ENCODE measurements around the gene ABHD15.
A peak's percentile ranks its signal among the peaks of the same experiment; 100 is the strongest.

ABHD15 gene

DNA sequence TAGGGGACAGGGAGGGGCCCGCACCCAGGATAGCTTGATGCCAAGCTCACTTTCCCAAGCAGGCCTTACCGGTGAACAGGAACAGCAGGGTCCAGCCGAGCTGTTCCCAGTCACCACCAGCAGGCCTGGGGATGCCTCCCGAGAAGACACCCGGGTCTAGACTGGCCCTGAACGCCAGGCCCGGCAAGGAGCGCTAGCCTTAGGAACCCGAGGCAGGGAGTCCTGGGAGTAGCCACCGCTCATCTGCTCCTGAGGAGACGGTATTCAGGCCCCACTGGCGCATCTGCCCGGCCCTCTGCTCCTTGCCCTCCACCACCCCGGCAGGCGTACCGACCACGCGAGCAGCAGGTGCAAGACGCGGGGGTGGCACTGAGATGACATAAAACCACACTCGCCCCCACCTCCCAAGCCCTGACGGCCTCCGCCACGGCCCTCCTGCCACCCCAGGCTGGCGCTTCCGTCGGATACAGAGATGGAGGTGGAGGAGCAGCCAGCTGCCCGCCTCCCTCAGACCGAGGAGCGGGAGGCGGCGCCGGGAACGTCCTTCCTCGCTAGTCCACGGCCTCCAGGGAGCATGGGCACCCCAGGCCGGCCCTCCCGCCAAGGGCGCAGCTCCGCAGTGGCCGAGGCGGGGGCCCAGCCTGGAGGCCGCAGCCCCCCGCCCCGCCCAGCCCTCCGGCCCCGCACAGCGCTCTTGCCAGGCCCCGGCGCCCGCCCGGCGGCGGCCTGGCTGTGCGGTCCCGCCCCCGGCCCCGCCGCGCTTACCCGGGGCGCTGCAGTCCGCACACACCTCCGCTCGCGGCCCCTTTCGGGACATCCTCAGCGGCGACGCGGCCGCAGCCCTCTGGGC, 21.9 kb upstream of the ABHD15 start:
- Histone ChIP-seq H4K20me1 (ENCODE audit: control insufficient read depth, insufficient read depth, low read depth, low read length) (peaks cover 20% of the 10 kb centered on the region), H3K4me2 (ENCODE audit: low read length) (peak overlapping the region; percentile 83), H3F3A (ENCODE audit: control insufficient read depth, insufficient read depth) (peaks cover 13% of the 10 kb centered on the region), H3K27ac (ENCODE audit: low read depth, low read length) (peak overlapping the region; percentile 35), H3K4me3 (ENCODE audit: low read length) (peak overlapping the region; percentile 92), H3K79me2 (ENCODE audit: control insufficient read depth, low read length) (peaks cover 64% of the 10 kb centered on the region), H3K9me3 (ENCODE audit: control insufficient read depth, insufficient read depth, low read length) (no peaks in the 10 kb centered on the region), H3K36me3 (ENCODE audit: control insufficient read depth, low read length) (peaks cover 8% of the 10 kb centered on the region; the same call in 1 of the 2 replicates), H3K9me2 (replicated peaks; ENCODE audit: control insufficient read depth, low read length) (no peaks in the 10 kb centered on the region), H3K4me1 (ENCODE audit: control insufficient read depth, low read length) (peaks cover 78% of the 10 kb centered on the region), H3K27me3 (ENCODE audit: control insufficient read depth, low read length) (no peaks in the 10 kb centered on the region)
- TF ChIP-seq, protein P1, sequence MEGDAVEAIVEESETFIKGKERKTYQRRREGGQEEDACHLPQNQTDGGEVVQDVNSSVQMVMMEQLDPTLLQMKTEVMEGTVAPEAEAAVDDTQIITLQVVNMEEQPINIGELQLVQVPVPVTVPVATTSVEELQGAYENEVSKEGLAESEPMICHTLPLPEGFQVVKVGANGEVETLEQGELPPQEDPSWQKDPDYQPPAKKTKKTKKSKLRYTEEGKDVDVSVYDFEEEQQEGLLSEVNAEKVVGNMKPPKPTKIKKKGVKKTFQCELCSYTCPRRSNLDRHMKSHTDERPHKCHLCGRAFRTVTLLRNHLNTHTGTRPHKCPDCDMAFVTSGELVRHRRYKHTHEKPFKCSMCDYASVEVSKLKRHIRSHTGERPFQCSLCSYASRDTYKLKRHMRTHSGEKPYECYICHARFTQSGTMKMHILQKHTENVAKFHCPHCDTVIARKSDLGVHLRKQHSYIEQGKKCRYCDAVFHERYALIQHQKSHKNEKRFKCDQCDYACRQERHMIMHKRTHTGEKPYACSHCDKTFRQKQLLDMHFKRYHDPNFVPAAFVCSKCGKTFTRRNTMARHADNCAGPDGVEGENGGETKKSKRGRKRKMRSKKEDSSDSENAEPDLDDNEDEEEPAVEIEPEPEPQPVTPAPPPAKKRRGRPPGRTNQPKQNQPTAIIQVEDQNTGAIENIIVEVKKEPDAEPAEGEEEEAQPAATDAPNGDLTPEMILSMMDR (IDR thresholded peaks at IDR 0.05; ENCODE audit: low read depth, low read length, poor library complexity, severe bottlenecking): no peak
- TF ChIP-seq EZH2phosphoT487 (IDR thresholded peaks at IDR 0.05; ENCODE audit: borderline replicate concordance, low read length): no peak

GRCh38 chr17:29588017-29588561, 21.3 kb upstream of the ABHD15 start:
- H3K36me3 ChIP-seq (ENCODE audit: control insufficient read depth, low read length): peaks cover 15% of the 10 kb centered on the region
- H3K9me2 ChIP-seq (replicated peaks; ENCODE audit: control insufficient read depth, low read length): no peaks in the 10 kb centered on the region
- peak overlapping the region; percentile 35 for H3K27ac ChIP-seq (ENCODE audit: low read depth, low read length)
- peaks cover 67% of the 10 kb centered on the region for H3K79me2 ChIP-seq (ENCODE audit: control insufficient read depth, low read length)
- no peaks in the 10 kb centered on the region for H3K27me3 ChIP-seq (ENCODE audit: control insufficient read depth, low read length)
- H3K4me3 ChIP-seq (ENCODE audit: low read length): peak overlapping the region; percentile 92
- TF ChIP-seq, protein P1 (IDR thresholded peaks at IDR 0.05; ENCODE audit: low read depth, low read length, poor library complexity, severe bottlenecking): no peak
- TF ChIP-seq EZH2phosphoT487 (IDR thresholded peaks at IDR 0.05; ENCODE audit: borderline replicate concordance, low read length): no peak
- no peaks in the 10 kb centered on the region for H3K9me3 ChIP-seq (ENCODE audit: control insufficient read depth, insufficient read depth, low read length)
- H3F3A ChIP-seq (ENCODE audit: control insufficient read depth, insufficient read depth): peaks cover 13% of the 10 kb centered on the region
- H4K20me1 ChIP-seq (ENCODE audit: control insufficient read depth, insufficient read depth, low read depth, low read length): peaks cover 20% of the 10 kb centered on the region
- H3K4me2 ChIP-seq (ENCODE audit: low read length): peak overlapping the region; percentile 83
- H3K4me1 ChIP-seq (ENCODE audit: control insufficient read depth, low read length): peaks cover 77% of the 10 kb centered on the region

DNA sequence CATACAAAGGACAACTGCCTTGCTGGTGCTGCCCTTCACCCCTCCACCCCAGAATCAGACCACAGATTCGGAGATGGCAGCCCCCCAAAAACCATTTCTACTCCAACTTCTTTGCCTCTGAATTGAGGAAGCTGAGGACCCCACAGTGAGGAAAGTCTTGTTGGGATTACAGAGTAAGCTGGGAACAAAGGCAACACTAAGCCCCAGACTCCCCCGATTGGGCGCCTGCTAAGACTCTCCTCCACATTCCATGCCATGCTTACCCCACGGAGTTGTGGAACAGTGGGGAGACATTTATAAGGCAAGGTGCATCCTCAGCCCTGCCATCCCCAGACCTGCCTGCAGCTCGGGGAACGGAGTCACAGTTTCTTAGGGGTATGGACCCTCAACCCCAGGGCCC, 20.8 kb upstream of the ABHD15 start:
- Histone ChIP-seq H3K36me3 (ENCODE audit: control insufficient read depth, low read length) (peaks cover 20% of the 10 kb centered on the region), H3K9me2 (replicated peaks; ENCODE audit: control insufficient read depth, low read length) (no peaks in the 10 kb centered on the region), H3K27me3 (ENCODE audit: control insufficient read depth, low read length) (no peaks in the 10 kb centered on the region), H4K20me1 (ENCODE audit: control insufficient read depth, insufficient read depth, low read depth, low read length) (peaks cover 20% of the 10 kb centered on the region), H3K4me2 (ENCODE audit: low read length) (peak overlapping the region; percentile 83), H3K4me3 (ENCODE audit: low read length) (peak overlapping the region; percentile 92), H3K4me1 (ENCODE audit: control insufficient read depth, low read length) (peaks cover 74% of the 10 kb centered on the region), H3F3A (ENCODE audit: control insufficient read depth, insufficient read depth) (peaks cover 13% of the 10 kb centered on the region), H3K9me3 (ENCODE audit: control insufficient read depth, insufficient read depth, low read length) (no peaks in the 10 kb centered on the region), H3K27ac (ENCODE audit: low read depth, low read length) (no peak overlapping the region), H3K79me2 (ENCODE audit: control insufficient read depth, low read length) (peaks cover 72% of the 10 kb centered on the region)
- TF ChIP-seq, protein P1 (IDR thresholded peaks at IDR 0.05; ENCODE audit: low read depth, low read length, poor library complexity, severe bottlenecking): no peak
- no peak for TF ChIP-seq EZH2phosphoT487 (IDR thresholded peaks at IDR 0.05; ENCODE audit: borderline replicate concordance, low read length)

Data from DOHH2 (cell line).